Upper lobe of left lung (tissue), 6 donors: ENCODE data around the gene SORBS1. TPM values are rescaled to one million over a fixed set of nuclear protein-coding genes. Genes with fewer than 3 reads are reported as not detected.

Source experiments
- ATAC-seq, 2 donors: fragments of 200-7000 bp; cut with Tn5 transposase; one replicate each; pipeline ENCODE4 v1.9.1; 2022; ENCODE audit warnings: mild to moderate bottlenecking in 2 of 2, moderate library complexity in 2 of 2; ENCODE audit not compliant: low FRiP score in 2 of 2
- DNase-seq, 2 donors: peaks; one replicate each; pipeline ENCODE4 v3.0.0-alpha.2; 2019 to 2020
- H3K27ac ChIP-seq, 4 donors: fragments of 200-600 bp; sonication (generic); one replicate each; pipeline ENCODE4 v1.5.1; 2016 to 2019
- H3K27me3 ChIP-seq, 4 donors: fragments of 200-600 bp; sonication (generic); one replicate each; pipeline ENCODE4 v1.5.1; 2017 to 2019
- H3K36me3 ChIP-seq, 4 donors: fragments of 200-600 bp; sonication (generic); one replicate each; pipeline ENCODE4 v1.5.1; 2016 to 2019
- H3K4me1 ChIP-seq, 4 donors: fragments of 200-600 bp; sonication (generic); one replicate each; pipeline ENCODE4 v1.5.1; 2018 to 2019
- H3K4me3 ChIP-seq, 4 donors: fragments of 200-600 bp; sonication (generic); one replicate each; pipeline ENCODE4 v1.5.1; 2017 to 2019; ENCODE audit warnings: mild to moderate bottlenecking in 2 of 4, moderate library complexity in 1 of 4
- H3K9me3 ChIP-seq, 4 donors: fragments of 200-600 bp; sonication (generic); one replicate each; pipeline ENCODE4 v1.5.1; 2018 to 2019
- EP300 ChIP-seq, 4 donors: sonication (generic); formaldehyde crosslinking; IDR thresholded peaks; one replicate each; pipeline ENCODE4 v1.5.1; 2017; ENCODE audit warnings: antibody characterized with exemption in 4 of 4, control low read depth in 2 of 4
- POLR2A ChIP-seq, 4 donors: fragments of 450-650 bp; IDR thresholded peaks; one replicate each; pipeline ENCODE4 v1.5.1; 2016 to 2017; ENCODE audit warnings: antibody characterized with exemption in 4 of 4, mild to moderate bottlenecking in 2 of 4
- POLR2AphosphoS5 ChIP-seq, 2 donors: sonication (generic); formaldehyde crosslinking; IDR thresholded peaks; one replicate each; pipeline ENCODE4 v1.5.1; 2017; ENCODE audit warnings: antibody characterized with exemption in 2 of 2
- WGBS, 2 donors: methylation state at CpG; one replicate each; pipeline ENCODE4 v1.1.5; 2017 to 2018; 5-methylcytosine and 5-hydroxymethylcytosine counted together
- total RNA-seq, 6 donors: library from RNA; depleted of rRNA in 4 of 6; stranded (reverse); fragments of >200 nt in 4 of 6; gene quantifications; one replicate each; pipeline versions ENCODE4 v1.1.0 to v1.2.1, GENCODE V29; 2016 to 2021
- TF ChIP-seq, protein P1 (sequence below), 6 experiments: fragments of 450-650 bp in 4 of 6; fragments of 200-600 bp in 2 of 6; sonication (generic) in 2 of 6; IDR thresholded peaks; one replicate each; pipeline ENCODE4 v1.5.1; 2016 to 2019; ENCODE audit warnings: antibody characterized with exemption in 6 of 6
- donor health status: DM: no; HTN: no; CAD: no; lungs with moderate emphysema.
- donor health status: DM: no; HTN: yes; CAD: no; lungs with severe emphysema.

Gene SORBS1
- total RNA-seq, 6 donors from 2014 or later: 45.8 to 116 (median 71.7) TPM

DNA sequence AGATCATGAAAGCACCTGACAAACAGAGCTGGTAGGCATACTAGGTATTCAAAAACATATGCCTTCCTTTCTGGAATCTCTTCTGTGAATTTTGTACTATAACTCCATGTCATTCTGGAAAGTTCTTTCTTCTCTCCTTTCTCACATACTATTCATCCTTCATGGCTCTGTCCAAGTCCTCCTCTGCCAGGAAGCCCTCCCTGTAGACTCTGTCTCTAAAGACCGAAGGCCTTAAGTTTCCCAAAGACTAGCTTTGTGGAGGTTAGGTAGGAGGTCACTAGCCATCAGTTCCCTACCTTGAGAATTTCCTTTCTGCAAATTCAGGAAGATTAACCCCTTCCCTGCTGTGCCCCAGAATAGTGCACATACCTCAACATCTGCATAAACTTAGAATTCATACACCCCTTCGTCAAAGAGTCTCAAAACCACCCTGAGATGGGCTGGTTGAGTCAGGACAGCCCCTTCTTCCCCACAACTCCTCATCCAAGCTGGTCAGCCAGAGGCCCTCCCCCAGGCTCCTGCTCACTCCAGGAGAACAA is 20.6 kb downstream of the SORBS1 start:
- Histone ChIP-seq H3K4me3 (no peak overlapping the region), H3K27ac (peak overlapping the region in 1 of 4 donors; percentile 19), H3K4me1 (peaks cover 46 to 79% (median 55%) of the 10 kb centered on the region in 4 donors), H3K27me3 (no peaks in the 10 kb centered on the region), H3K9me3 (no peaks in the 10 kb centered on the region), H3K36me3 (no peaks in the 10 kb centered on the region)
- 92 to 100% methylated on average over 1 to 2 of the region's 2 CpGs for WGBS, 2 donors
- DNase-seq: no peak
- no peak for ATAC-seq
- no peak for TF ChIP-seq POLR2A (IDR thresholded peaks at IDR 0.05)
- no peak for TF ChIP-seq EP300 (IDR thresholded peaks at IDR 0.05)
- TF ChIP-seq, protein P1, sequence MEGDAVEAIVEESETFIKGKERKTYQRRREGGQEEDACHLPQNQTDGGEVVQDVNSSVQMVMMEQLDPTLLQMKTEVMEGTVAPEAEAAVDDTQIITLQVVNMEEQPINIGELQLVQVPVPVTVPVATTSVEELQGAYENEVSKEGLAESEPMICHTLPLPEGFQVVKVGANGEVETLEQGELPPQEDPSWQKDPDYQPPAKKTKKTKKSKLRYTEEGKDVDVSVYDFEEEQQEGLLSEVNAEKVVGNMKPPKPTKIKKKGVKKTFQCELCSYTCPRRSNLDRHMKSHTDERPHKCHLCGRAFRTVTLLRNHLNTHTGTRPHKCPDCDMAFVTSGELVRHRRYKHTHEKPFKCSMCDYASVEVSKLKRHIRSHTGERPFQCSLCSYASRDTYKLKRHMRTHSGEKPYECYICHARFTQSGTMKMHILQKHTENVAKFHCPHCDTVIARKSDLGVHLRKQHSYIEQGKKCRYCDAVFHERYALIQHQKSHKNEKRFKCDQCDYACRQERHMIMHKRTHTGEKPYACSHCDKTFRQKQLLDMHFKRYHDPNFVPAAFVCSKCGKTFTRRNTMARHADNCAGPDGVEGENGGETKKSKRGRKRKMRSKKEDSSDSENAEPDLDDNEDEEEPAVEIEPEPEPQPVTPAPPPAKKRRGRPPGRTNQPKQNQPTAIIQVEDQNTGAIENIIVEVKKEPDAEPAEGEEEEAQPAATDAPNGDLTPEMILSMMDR (IDR thresholded peaks at IDR 0.05): no peak
- TF ChIP-seq POLR2AphosphoS5 (IDR thresholded peaks at IDR 0.05): no peak

DNA sequence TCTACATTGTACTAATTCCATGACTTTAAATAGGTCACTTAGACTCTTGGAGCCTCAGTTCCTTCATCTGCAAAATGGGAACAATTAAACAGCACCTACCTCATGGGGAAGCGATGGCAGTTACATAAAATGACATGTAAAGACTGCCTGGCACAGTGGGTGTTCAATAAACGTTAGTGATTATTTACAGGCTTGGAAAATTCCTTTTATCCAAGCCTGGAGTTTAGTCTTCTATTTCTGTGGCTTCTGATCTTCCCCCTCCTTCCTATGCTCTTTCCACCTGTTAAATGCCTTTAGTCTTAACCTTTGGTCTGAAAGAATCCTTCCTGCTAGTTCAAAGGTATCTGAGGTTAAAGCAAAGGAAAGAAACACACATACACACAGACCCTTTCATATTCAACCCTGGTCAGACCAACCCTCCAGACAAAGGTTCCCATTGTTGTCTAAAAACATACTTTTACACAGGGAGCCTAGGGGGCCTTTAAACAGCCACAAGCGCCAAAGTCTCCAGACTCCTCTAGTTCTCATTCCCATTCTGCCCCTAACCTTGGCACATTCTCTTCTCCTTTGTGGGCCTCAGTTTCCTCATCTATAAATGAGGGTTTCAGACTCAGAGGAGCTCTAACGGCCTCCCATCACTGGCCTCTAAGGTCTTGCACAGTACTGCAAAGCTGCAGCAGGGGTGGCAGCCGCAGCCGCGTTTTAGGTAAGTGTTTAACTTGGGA is 21.4 kb downstream of the SORBS1 start:
- H3K4me1 ChIP-seq: peaks cover 41 to 72% (median 58%) of the 10 kb centered on the region in 4 donors
- no peak for ATAC-seq

DNA sequence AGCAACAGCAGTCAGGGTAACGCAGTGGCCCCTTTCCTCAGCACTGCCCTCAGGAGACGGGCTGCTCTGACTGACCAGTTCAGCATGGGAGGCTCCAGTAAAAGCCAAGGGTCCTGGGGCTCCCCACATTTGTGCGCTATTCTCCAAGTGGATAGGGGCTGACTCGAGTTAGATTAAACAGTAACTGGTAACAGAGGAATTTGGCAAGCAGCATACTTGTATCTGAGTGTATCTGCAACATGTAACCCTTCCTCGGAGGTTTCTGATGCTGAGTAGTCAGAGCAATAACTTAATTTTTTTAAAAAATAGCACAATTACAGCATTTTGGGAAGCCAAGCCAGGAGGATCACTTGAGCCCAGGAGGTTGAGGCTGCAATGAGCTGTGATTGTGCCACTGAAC is 22.8 kb downstream of the SORBS1 start:
- Histone ChIP-seq H3K27ac (peak overlapping the region in 2 of 4 donors; percentile 79 to 80), H3K36me3 (no peaks in the 10 kb centered on the region), H3K27me3 (no peaks in the 10 kb centered on the region), H3K4me1 (peaks cover 33 to 64% (median 54%) of the 10 kb centered on the region in 4 donors), H3K9me3 (no peaks in the 10 kb centered on the region), H3K4me3 (no peak overlapping the region)
- TF ChIP-seq EP300 (IDR thresholded peaks at IDR 0.05) (no peak), POLR2AphosphoS5 (IDR thresholded peaks at IDR 0.05) (no peak), POLR2A (IDR thresholded peaks at IDR 0.05) (no peak)
- TF ChIP-seq, protein P1 (IDR thresholded peaks at IDR 0.05): no peak
- ATAC-seq: no peak
- no peak for DNase-seq
- 68 to 84% methylated on average over 3 to 5 of the region's 5 CpGs for WGBS, 2 donors

More for the DNA sequence above, 21.4 kb downstream of the SORBS1 start:
- Histone ChIP-seq H3K9me3 (no peaks in the 10 kb centered on the region), H3K27me3 (no peaks in the 10 kb centered on the region), H3K36me3 (no peaks in the 10 kb centered on the region), H3K4me3 (no peak overlapping the region), H3K27ac (no peak overlapping the region)
- TF ChIP-seq EP300 (IDR thresholded peaks at IDR 0.05) (no peak), POLR2A (IDR thresholded peaks at IDR 0.05) (no peak), POLR2AphosphoS5 (IDR thresholded peaks at IDR 0.05) (no peak)
- TF ChIP-seq, protein P1 (IDR thresholded peaks at IDR 0.05): no peak
- 77 to 83% methylated on average over 7 of the region's 7 CpGs for WGBS, 2 donors
- DNase-seq: no peak

DNA sequence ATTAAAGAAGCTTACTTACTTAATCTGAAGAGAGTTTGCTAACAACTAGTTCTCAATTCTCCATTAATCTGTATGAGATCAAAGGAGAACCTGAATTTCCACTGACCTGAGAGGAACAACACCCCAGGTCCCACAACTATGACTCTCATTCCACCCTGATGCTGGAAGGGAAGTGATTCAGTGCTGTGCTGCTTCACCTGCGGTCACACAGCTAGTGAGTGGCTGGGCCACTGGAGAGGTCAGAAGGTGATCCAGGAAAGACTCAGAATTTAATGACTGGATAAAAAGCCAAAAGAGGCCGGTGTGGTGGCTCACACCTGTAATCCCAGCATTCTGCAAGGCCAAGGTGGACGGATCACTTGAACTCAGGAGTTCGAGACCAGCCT is 23.6 kb downstream of the SORBS1 start:
- Histone ChIP-seq H3K4me1 (peaks cover 32 to 57% (median 47%) of the 10 kb centered on the region in 4 donors), H3K4me3 (no peak overlapping the region), H3K9me3 (no peaks in the 10 kb centered on the region), H3K27ac (peak overlapping the region in 3 of 4 donors; percentile 71 to 80 (median 79)), H3K27me3 (no peaks in the 10 kb centered on the region), H3K36me3 (no peaks in the 10 kb centered on the region)
- TF ChIP-seq, protein P1 (IDR thresholded peaks at IDR 0.05): no peak
- TF ChIP-seq EP300 (IDR thresholded peaks at IDR 0.05) (no peak), POLR2A (IDR thresholded peaks at IDR 0.05) (no peak), POLR2AphosphoS5 (IDR thresholded peaks at IDR 0.05) (no peak)
- peak in 1 of 2 donors; percentile 53 for DNase-seq
- WGBS, 2 donors: 74 to 93% methylated on average over 4 of the region's 4 CpGs
- peak in 1 of 2 donors; percentile 72 for ATAC-seq
